ENCODE measurements around the gene HSDL1. TPM values are rescaled to one million over a fixed set of nuclear protein-coding genes. Genes with fewer than 3 reads are reported as not detected.

HSDL1 gene
- total RNA-seq, 4 donors from 2014 or later: 8.3 to 22.8 (median 12.4) TPM

DNA sequence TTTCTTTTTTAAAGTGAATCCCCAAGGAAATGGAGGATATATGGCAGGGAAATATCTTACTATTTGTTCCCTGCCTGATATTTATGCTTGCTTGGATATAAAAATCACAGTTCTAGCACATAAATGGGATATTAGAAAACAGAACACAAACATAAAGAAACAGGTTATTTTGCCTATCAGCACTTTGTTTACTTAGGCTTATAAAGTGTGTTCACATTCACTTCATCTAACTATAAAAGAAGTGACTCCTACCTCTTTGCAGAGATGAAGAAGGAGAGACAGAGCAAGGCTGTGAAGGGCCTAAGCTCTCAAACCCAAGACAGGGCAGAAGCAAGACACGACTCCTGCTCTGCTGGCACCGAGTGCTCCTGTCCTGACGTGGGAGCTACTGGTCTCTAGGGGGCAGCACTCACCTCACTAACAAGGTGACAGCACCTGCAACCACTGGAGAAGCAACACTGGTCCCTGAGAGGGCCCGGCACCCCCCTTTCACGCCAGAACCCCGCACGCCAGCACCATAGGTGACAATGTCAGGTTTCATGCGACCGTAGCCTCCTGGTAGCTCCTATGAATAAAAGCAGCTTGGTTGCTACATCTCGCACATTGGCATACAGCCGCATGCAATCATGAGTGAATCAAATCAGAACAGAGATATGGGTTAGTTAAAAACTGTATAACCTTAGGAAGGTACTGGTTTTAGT, 60.3 kb downstream of the HSDL1 start:
- no peak for DNase-seq (ENCODE audit: low spot score in 2 of 2)
- Histone ChIP-seq H3K36me3 (peaks cover 87% of the 10 kb centered on the region), H3K27ac (no peak overlapping the region), H3K4me3 (no peak overlapping the region), H3K4me1 (no peaks in the 10 kb centered on the region), H3K27me3 (no peaks in the 10 kb centered on the region), H3K9me3 (no peaks in the 10 kb centered on the region)
- WGBS: 53% methylated on average over 11 of the region's 11 CpGs
- TF ChIP-seq EP300 (IDR thresholded peaks at IDR 0.05): no peak
- TF ChIP-seq, protein P1, sequence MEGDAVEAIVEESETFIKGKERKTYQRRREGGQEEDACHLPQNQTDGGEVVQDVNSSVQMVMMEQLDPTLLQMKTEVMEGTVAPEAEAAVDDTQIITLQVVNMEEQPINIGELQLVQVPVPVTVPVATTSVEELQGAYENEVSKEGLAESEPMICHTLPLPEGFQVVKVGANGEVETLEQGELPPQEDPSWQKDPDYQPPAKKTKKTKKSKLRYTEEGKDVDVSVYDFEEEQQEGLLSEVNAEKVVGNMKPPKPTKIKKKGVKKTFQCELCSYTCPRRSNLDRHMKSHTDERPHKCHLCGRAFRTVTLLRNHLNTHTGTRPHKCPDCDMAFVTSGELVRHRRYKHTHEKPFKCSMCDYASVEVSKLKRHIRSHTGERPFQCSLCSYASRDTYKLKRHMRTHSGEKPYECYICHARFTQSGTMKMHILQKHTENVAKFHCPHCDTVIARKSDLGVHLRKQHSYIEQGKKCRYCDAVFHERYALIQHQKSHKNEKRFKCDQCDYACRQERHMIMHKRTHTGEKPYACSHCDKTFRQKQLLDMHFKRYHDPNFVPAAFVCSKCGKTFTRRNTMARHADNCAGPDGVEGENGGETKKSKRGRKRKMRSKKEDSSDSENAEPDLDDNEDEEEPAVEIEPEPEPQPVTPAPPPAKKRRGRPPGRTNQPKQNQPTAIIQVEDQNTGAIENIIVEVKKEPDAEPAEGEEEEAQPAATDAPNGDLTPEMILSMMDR (IDR thresholded peaks at IDR 0.05): peak; percentile 41 to 66
- TF ChIP-seq POLR2A (IDR thresholded peaks at IDR 0.05): no peak

DNA sequence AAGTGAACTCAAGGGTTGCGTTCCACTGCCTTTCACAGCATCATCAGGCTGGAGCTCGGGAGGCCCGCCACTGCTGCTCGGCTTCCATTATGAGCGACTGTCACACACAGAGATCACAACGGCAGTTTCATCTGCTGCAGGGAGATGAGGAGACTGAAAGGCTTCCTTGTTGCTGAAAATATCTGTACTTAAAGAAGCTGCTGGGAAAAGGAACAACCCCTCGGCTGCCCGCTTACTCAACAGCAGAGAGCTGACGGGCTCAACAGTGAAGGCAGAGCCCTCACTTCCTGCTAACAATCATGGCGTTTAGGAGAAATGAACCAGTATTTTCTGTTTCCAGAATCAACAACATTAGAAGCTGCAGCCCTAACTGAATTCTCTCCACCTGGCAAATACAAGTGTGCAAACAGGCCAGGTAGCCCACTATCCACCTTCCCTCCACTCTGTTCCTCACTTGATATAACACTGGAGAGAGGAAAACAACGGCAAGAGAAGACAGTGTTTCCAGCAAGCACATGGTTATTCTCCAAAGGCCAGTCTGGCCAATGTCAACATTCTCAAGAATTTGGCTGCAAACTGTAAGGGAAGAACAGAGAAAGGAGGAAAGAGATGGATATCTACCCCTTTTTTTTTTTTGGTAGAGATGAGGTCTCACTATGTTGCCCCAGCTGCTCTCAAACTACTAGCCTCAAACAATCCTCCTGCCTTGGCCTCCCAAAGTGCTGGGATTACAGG, 62.0 kb downstream of the HSDL1 start:
- H3K36me3 ChIP-seq: peaks cover 86% of the 10 kb centered on the region
- no peak for TF ChIP-seq EP300 (IDR thresholded peaks at IDR 0.05)
- no peak for TF ChIP-seq POLR2AphosphoS5 (IDR thresholded peaks at IDR 0.05)
- TF ChIP-seq, protein P1 (IDR thresholded peaks at IDR 0.05): no peak
- no peak for TF ChIP-seq POLR2A (IDR thresholded peaks at IDR 0.05)
- no peak overlapping the region for H3K4me3 ChIP-seq
- H3K4me1 ChIP-seq: no peaks in the 10 kb centered on the region
- no peaks in the 10 kb centered on the region for H3K9me3 ChIP-seq
- H3K27me3 ChIP-seq: no peaks in the 10 kb centered on the region
- WGBS: 78% methylated on average over 11 of the region's 11 CpGs
- H3K27ac ChIP-seq: no peak overlapping the region
- DNase-seq (ENCODE audit: low spot score in 2 of 2): no peak

DNA sequence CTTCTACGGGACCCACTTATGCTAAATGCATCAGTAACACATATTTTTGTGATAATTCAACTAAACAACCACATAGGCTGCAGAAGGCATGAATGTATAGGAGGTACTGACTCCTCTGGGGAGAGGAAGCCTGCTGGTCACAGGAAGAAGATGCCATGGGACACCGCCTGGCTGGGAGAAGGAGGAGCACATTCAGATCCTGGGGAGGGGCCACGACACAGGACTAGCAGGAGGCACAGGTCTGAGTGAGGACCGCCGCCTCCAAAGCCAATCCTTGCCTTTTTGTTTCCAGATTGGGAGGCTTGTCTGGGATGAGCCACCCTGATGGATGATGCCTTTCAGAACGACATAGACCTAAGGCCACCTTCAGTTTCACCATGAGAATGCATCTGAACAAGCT, 62.9 kb downstream of the HSDL1 start:
- Histone ChIP-seq H3K4me1 (no peaks in the 10 kb centered on the region), H3K9me3 (no peaks in the 10 kb centered on the region), H3K36me3 (peaks cover 86% of the 10 kb centered on the region), H3K27ac (no peak overlapping the region), H3K27me3 (no peaks in the 10 kb centered on the region), H3K4me3 (no peak overlapping the region)
- TF ChIP-seq POLR2A (IDR thresholded peaks at IDR 0.05): no peak
- TF ChIP-seq POLR2AphosphoS5 (IDR thresholded peaks at IDR 0.05): no peak
- TF ChIP-seq, protein P1 (IDR thresholded peaks at IDR 0.05): no peak
- TF ChIP-seq EP300 (IDR thresholded peaks at IDR 0.05): no peak
- DNase-seq (ENCODE audit: low spot score in 2 of 2): no peak
- whole genome bisulfite sequencing: 88% methylated on average over 6 of the region's 6 CpGs

GRCh38 chr16:84081446-84081989, 63.5 kb downstream of the HSDL1 start:
- no peaks in the 10 kb centered on the region for H3K4me1 ChIP-seq
- H3K36me3 ChIP-seq: peaks cover 86% of the 10 kb centered on the region
- DNase-seq (ENCODE audit: low spot score in 2 of 2): no peak
- H3K4me3 ChIP-seq: no peak overlapping the region
- H3K9me3 ChIP-seq: no peaks in the 10 kb centered on the region
- H3K27ac ChIP-seq: no peak overlapping the region
- 79% methylated on average over 14 of the region's 14 CpGs for WGBS
- H3K27me3 ChIP-seq: no peaks in the 10 kb centered on the region
- no peak for TF ChIP-seq POLR2A (IDR thresholded peaks at IDR 0.05)
- TF ChIP-seq EP300 (IDR thresholded peaks at IDR 0.05): no peak
- TF ChIP-seq, protein P1 (IDR thresholded peaks at IDR 0.05): no peak
- no peak for TF ChIP-seq POLR2AphosphoS5 (IDR thresholded peaks at IDR 0.05)

DNA sequence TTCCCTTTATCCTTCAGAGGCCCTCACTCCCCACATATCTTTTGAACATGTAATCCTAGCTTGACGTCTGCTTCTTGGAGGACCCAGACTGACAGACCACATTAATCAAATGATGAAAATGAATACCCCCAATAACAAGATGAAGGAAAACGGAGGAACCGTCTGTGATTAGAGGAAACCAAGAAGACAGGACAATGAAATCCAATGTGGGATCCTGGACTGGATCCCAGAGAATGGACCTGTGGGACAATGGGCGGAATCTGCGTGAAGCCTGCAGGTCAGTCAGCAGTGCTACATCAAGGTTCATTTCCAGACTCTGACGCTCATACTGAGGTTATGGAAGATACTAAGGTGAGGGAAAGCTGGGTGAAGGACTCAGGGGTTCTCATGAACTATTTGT, 64.2 kb downstream of the HSDL1 start:
- Histone ChIP-seq H3K36me3 (peaks cover 84% of the 10 kb centered on the region), H3K4me3 (no peak overlapping the region), H3K27me3 (no peaks in the 10 kb centered on the region), H3K9me3 (no peaks in the 10 kb centered on the region), H3K4me1 (no peaks in the 10 kb centered on the region), H3K27ac (no peak overlapping the region)
- no peak for DNase-seq (ENCODE audit: low spot score in 2 of 2)
- no peak for TF ChIP-seq POLR2AphosphoS5 (IDR thresholded peaks at IDR 0.05)
- no peak for TF ChIP-seq EP300 (IDR thresholded peaks at IDR 0.05)
- no peak for TF ChIP-seq POLR2A (IDR thresholded peaks at IDR 0.05)
- TF ChIP-seq, protein P1 (IDR thresholded peaks at IDR 0.05): no peak
- 75% methylated on average over 6 of the region's 6 CpGs for WGBS
